K562 (cell line): ENCODE data around the gene WEE1. TPM values are rescaled to one million over a fixed set of nuclear protein-coding genes. Genes with fewer than 3 reads are reported as not detected.

Experiments
- CSDE1 ChIP-seq, 2 experiments: fragments of 450-650 bp; IDR thresholded peaks; 2 replicates each; pipeline ENCODE4 v1.6.1; 2016; ENCODE audit warnings: mild to moderate bottlenecking in 1 of 2
- ELF2 ChIP-seq: fragments of 250-450 bp; sonication (Bioruptor Pico); IDR thresholded peaks from 2 replicates; pipeline ENCODE4 v1.5.0; 2021; ENCODE audit warnings: mild to moderate bottlenecking
- FOXJ2 ChIP-seq: fragments of 200-800 bp; sonication (Bioruptor generic); IDR thresholded peaks from 2 replicates; pipeline ENCODE4 v1.6.1; 2016; ENCODE audit warnings: missing genetic modification characterization, missing compliant biosample characterization
- HCFC1 ChIP-seq: IDR thresholded peaks from 2 replicates; pipeline ENCODE4 v1.6.1; 2012; ENCODE audit warnings: low read depth, low read length, improper control_type of control experiment
- MCM5 ChIP-seq: fragments of 450-650 bp; IDR thresholded peaks from 2 replicates; pipeline ENCODE4 v1.6.1; 2016; ENCODE audit warnings: low read depth
- PYGO2 ChIP-seq: fragments of 450-650 bp; IDR thresholded peaks from 2 replicates; pipeline ENCODE4 v1.6.1; 2016; ENCODE audit warnings: mild to moderate bottlenecking, missing genetic modification characterization, moderate library complexity, missing compliant biosample characterization
- RBFOX2 ChIP-seq: fragments of 200-400 bp; formaldehyde crosslinking; IDR thresholded peaks from 2 replicates; pipeline ENCODE4 v1.6.1; 2017; ENCODE audit warnings: low read depth, mild to moderate bottlenecking, low read length, moderate library complexity
- RCOR1 ChIP-seq, 2 experiments: IDR thresholded peaks; 2 replicates each; pipeline ENCODE4 v1.6.1; 2012; ENCODE audit warnings: low read depth in 2 of 2, low read length in 2 of 2, borderline replicate concordance in 1 of 2, improper control_type of control experiment in 1 of 2
- U2AF2 ChIP-seq: fragments of 200-400 bp; formaldehyde crosslinking; optimal IDR thresholded peaks from 2 replicates; pipeline ENCODE3; 2017; ENCODE audit warnings: low read depth, mild to moderate bottlenecking, low read length
- ZBTB8A ChIP-seq: fragments of 450-650 bp; IDR thresholded peaks from 2 replicates; pipeline ENCODE4 v1.6.1; 2018; ENCODE audit warnings: mild to moderate bottlenecking, moderate library complexity; ENCODE audit not compliant: partially characterized antibody
- ZBTB9 ChIP-seq: fragments of 450-650 bp; formaldehyde crosslinking; IDR thresholded peaks from 2 replicates; pipeline ENCODE4 v1.4.0; 2020; ENCODE audit warnings: mild to moderate bottlenecking, moderate library complexity
- ZNF41 ChIP-seq: fragments of 250-450 bp; sonication (Bioruptor Pico); conservative IDR thresholded peaks from 2 replicates; pipeline ENCODE4 v1.4.0; 2020; ENCODE audit warnings: mild to moderate bottlenecking
- ZNF766 ChIP-seq: fragments of 200-800 bp; sonication (Bioruptor generic); conservative IDR thresholded peaks from 2 replicates; pipeline ENCODE4 v1.6.1; 2016; ENCODE audit warnings: missing genetic modification characterization, missing compliant biosample characterization
- polyA plus RNA-seq, 8 experiments: library from polyadenylated mRNA; depleted of rRNA in 4 of 8; stranded (reverse) in 5 of 8; unstranded in 3 of 8; fragments of >200 nt; fragmentation: Nextera tagmentation in 2 of 8; fragmentation: Illumina TruSeq in 1 of 8; extraction: Ambion mirVana in 2 of 8; extraction: Trizol in 1 of 8; gene quantifications; 2 replicates each; pipeline versions ENCODE4 v1.2.1 to v1.2.3, GENCODE V29; 2011 to 2014; ENCODE audit warnings: inconsistent platforms in 1 of 8, missing spikeins in 1 of 8
- total RNA-seq, 7 experiments: library from RNA; depleted of rRNA in 6 of 7; stranded (reverse); fragments of >200 nt in 6 of 7; fragmentation: Illumina TruSeq in 2 of 7; extraction: Trizol in 2 of 7; gene quantifications; 2 replicates each; pipeline versions ENCODE4 v1.2.1 to v1.2.3, GENCODE V29; 2011 to 2021; ENCODE audit warnings: low replicate concordance in 1 of 7
- TF ChIP-seq, protein P1 (sequence below), 2 experiments: fragments of 450-650 bp in 1 of 2; sonication (generic) in 1 of 2; formaldehyde crosslinking in 1 of 2; IDR thresholded peaks; 2 replicates each; pipeline versions ENCODE4 v1.7.1 to v1.9.0; 2016 to 2022; ENCODE audit warnings: inconsistent platforms in 1 of 2, mild to moderate bottlenecking in 1 of 2, missing genetic modification reagents in 1 of 2

WEE1 gene
- total and polyA plus RNA-seq, 9 of the 15 experiments (the other 6 are each of a cell fraction or from before 2014, with no cell fraction given) = 21.9 to 99.0 (median 67.4) TPM

- TF ChIP-seq, protein P1, sequence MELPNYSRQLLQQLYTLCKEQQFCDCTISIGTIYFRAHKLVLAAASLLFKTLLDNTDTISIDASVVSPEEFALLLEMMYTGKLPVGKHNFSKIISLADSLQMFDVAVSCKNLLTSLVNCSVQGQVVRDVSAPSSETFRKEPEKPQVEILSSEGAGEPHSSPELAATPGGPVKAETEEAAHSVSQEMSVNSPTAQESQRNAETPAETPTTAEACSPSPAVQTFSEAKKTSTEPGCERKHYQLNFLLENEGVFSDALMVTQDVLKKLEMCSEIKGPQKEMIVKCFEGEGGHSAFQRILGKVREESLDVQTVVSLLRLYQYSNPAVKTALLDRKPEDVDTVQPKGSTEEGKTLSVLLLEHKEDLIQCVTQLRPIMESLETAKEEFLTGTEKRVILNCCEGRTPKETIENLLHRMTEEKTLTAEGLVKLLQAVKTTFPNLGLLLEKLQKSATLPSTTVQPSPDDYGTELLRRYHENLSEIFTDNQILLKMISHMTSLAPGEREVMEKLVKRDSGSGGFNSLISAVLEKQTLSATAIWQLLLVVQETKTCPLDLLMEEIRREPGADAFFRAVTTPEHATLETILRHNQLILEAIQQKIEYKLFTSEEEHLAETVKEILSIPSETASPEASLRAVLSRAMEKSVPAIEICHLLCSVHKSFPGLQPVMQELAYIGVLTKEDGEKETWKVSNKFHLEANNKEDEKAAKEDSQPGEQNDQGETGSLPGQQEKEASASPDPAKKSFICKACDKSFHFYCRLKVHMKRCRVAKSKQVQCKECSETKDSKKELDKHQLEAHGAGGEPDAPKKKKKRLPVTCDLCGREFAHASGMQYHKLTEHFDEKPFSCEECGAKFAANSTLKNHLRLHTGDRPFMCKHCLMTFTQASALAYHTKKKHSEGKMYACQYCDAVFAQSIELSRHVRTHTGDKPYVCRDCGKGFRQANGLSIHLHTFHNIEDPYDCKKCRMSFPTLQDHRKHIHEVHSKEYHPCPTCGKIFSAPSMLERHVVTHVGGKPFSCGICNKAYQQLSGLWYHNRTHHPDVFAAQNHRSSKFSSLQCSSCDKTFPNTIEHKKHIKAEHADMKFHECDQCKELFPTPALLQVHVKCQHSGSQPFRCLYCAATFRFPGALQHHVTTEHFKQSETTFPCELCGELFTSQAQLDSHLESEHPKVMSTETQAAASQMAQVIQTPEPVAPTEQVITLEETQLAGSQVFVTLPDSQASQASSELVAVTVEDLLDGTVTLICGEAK (IDR thresholded peaks at IDR 0.05) = 0 out of 2 replicates have a peak, but pooled peaks have one; percentile 24
- TF ChIP-seq, protein P1 (CRISPR knock-in tag; IDR thresholded peaks at IDR 0.05) = no peak
- TF ChIP-seq ELF2 (CRISPR knock-in tag) (peak; percentile 87), FOXJ2 (0 out of 2 replicates have a peak, but pooled peaks have one; percentile 45), HCFC1 (peak; percentile 29; the same call in 1 of the 2 replicates), ZBTB9 (CRISPR knock-in tag) (peak; percentile 43; the same call in 1 of the 2 replicates), ZNF41 (CRISPR knock-in tag) (0 out of 2 replicates have a peak, but pooled peaks have one; percentile 29), ZBTB8A (no peak), RBFOX2 (peak; percentile 85), PYGO2 (tag) (no peak), MCM5 (no peak), RCOR1 (IDR thresholded peaks at IDR 0.05; ENCODE audit: borderline replicate concordance in 1 of 2, low read depth in 2 of 2, low read length in 2 of 2) (peak in 1 of 2 experiments; percentile 50; a peak in 1 of 4 replicates), CSDE1 (IDR thresholded peaks at IDR 0.05) (no peak), ZNF766 (CRISPR knock-in tag) (peak; percentile 58; the same call in 1 of the 2 replicates), U2AF2 (no peak)
These were observed 40.6 kb downstream of the WEE1 start (continued) for GRCh38 chr11:9613830-9614762.
